GM18519 (cell line): ENCODE measurements around the gene CASZ1.

Experiments used
- ATAC-seq: cut with Tn5 transposase; IDR thresholded peaks from one replicate; pipeline ENCODE4 v1.9.1; 2021; ENCODE audit warnings: mild to moderate bottlenecking, moderate library complexity; ENCODE audit not compliant: unreplicated experiment, low FRiP score

The CASZ1 gene

DNA sequence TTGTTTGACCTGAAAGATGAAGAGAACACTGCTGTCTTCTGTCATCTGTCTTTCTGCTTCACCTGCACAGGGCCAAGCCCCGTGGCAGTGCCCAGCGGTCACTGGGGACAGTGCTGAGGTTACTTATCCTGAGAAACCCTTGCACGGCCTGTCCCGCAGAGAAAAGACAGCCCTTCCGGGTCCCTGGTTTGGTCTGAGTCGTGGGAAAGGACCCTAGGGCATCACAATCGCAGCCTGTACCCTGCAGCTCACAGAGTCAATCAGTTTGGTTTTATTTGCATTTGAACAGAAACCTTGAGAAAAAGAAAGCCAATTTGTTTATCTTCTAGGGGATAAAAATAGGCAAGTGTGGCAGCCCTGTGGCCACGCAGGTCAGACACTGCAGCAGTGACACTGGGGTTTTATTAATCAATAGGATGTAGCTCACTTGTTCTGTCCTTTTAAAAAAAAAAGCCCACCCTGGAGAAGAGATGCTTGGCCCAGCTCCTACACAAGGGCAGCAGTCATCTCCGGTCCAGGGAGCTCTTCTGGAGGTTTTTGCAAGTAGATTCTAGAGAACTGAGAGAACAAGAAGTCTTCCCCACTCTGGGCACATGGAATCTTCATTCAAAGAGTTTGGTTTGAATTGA is 201.7 kb downstream of the CASZ1 start:
- no peak for ATAC-seq

DNA sequence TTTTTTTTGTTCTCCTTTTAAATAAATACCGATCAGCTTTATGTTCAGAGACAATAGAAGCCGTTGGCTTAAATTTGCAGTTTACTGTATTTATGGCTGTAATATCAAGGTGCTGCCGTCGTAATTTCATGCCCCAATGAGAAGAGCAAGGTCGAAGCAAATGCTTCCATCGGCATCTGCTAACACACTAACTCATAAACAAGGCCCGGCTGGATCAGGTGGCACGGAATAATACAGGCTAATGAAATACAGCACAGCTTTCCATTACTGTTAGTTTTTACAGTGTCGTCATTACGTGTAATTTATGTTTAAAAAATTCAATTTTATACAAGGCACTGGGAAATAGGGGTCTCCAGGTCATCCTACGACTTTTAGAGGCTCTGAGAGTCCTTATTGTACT is 202.7 kb downstream of the CASZ1 start:
- ATAC-seq: no peak

DNA sequence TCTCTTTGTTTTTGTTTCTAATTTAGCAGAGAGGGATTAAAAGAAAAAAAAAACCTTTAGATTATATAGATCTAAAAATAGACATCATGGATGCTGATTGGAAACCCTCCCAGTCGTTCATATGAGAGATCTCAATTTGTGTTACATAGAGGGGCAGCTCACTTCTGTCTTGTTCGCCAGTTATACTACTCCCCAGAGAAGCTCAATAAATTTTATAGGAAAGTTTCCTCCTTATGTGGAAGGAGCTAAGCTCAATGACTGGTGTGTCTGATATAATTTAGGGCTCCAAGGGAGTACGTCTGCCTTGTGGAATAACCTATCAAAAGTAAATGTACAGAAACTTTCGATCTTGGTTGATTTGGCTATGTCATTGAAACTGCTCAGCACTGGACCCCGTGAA is 204.1 kb downstream of the CASZ1 start:
- no peak for ATAC-seq

DNA sequence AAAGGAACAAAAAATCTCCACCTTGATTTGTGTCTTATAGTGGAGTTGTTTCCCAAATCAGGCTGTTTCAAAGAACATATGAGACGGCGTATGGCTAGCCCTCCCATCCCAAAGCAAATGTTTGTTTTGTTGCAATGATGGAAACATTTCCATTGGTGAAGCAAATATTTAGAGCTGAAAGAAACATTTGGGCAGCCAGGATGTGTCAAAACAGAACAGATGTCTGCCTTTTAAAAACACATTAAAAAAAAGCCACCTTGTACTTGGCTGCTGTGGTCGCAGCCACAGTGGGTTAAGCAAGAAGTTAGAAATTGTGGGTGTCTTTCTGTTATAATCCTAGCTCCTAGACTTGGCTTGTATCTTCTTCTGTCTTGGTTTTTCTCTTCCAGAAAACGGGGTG is 205.4 kb downstream of the CASZ1 start:
- no peak for ATAC-seq

DNA sequence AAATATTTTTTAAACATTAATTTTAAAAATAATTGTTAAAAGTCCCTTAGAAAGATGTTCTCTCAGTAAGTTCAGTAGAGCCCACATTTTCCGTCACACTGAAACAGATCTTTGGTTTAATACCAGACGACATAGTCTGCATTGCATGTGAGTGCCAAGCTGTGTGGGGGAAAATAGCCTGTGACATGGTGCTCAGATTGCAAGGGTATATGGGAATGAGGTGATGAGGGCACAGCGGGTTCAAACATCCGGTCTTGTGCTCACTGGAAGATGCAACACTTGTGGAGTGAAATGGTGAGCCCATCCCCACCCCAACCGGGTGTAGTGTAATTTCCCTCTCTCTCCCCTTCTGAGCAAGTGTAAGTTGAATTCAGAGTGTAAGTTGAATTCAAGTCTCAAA is 207.4 kb downstream of the CASZ1 start:
- no peak for ATAC-seq

DNA sequence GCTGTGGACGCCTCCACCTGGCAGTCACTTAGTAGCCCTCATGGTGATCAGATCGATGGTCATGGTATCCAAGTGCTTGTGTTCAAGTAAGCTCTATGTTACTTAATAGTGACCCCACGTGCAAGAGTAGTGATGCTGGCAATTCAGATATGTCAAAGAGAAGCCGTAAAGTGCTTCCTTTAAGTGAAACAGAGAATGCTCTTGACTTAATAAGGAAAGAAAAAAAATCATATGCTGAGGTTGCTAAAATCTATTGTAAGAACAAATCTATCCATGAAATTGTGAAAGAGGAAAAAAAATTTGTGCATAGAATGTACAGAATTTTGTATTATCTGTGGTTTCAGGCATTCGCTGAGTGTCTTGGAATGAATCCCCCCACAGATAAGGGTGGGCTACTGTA is 207.8 kb downstream of the CASZ1 start:
- ATAC-seq: no peak
